ENCODE results near the gene ALDH3B1.

ALDH3B1 gene

GRCh38 chr11:68036141-68036716 is 26.1 kb downstream of the ALDH3B1 start:
- TF ChIP-seq, protein P1, sequence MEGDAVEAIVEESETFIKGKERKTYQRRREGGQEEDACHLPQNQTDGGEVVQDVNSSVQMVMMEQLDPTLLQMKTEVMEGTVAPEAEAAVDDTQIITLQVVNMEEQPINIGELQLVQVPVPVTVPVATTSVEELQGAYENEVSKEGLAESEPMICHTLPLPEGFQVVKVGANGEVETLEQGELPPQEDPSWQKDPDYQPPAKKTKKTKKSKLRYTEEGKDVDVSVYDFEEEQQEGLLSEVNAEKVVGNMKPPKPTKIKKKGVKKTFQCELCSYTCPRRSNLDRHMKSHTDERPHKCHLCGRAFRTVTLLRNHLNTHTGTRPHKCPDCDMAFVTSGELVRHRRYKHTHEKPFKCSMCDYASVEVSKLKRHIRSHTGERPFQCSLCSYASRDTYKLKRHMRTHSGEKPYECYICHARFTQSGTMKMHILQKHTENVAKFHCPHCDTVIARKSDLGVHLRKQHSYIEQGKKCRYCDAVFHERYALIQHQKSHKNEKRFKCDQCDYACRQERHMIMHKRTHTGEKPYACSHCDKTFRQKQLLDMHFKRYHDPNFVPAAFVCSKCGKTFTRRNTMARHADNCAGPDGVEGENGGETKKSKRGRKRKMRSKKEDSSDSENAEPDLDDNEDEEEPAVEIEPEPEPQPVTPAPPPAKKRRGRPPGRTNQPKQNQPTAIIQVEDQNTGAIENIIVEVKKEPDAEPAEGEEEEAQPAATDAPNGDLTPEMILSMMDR (conservative IDR thresholded peaks at IDR 0.05) = no peak
- TF ChIP-seq ZFX (IDR thresholded peaks at IDR 0.05) = no peak
- no peak overlapping the region for H3K27ac ChIP-seq

- TF ChIP-seq ZFX (IDR thresholded peaks at IDR 0.05) = no peak
- TF ChIP-seq, protein P1 (conservative IDR thresholded peaks at IDR 0.05) = no peak
- H3K27ac ChIP-seq = no peak overlapping the region
Observed at GRCh38 chr11:68036717-68037239, 26.7 kb downstream of the ALDH3B1 start.

DNA sequence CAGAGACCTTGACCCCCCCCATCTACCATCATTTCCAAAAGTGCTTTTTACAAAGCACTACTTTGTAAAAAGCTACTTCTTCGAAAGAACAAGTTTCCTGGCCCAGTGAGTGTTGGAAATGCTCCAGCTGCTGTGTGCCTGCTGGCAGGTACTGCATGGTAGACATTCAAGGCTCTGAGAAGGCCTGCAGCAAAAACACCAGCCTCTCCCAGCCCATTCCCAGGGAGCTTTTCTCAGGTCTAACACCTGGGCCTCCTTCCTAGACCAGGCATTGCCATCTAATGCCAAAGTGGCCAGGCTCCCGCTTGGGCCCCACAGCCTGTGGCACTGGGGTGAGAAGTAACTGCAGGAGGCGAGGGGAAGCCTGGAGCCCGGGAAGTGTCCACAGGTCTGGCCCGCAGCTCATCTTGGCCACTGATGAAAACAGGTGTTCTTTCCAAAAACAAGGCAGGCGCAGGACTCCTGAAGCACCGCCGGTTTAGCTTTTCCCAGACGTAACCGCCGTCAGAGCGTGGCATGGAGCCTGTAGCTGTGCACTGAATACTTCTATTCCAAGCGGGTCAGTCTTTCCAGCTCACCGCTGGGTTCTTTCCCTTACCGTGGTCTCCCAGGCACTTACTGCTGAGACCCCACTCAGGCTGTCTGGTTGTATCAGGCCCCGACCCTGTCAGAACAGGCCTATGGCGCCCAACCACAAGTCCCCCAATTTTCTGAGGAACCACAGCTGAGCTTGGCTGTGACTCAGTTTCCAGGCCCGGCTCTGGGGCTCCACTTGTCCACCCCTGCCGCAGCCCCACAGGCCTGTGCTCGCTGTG is 27.5 kb downstream of the ALDH3B1 start:
- no peak for TF ChIP-seq ZFX (IDR thresholded peaks at IDR 0.05)
- TF ChIP-seq, protein P1 (conservative IDR thresholded peaks at IDR 0.05) = no peak
- peak overlapping the region; percentile 67 for H3K27ac ChIP-seq

DNA sequence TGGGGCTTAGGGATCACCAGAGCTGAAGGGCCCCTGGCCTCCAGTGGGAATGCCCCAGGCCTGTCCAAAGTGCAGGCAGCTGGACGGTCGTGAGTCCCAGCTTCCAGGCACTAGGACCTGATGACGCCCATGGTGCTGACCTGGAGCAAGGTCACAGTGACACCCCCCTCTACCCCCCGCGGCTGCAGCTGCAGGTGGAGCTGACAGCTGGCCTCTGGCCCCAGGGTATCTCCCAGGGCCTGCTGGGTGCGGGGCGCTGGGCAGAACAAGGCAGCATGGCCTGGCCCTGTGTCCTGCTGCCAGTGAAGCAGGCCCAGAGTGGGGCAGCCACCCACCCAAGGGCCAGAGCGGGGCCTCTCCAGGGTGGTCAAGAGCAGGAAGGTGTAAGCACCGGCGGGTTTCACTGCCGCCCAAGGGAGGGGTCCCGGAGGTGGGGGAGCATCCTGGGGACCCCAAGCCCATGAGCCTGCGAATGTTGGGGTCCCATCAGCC is 28.1 kb downstream of the ALDH3B1 start:
- TF ChIP-seq, protein P1 (conservative IDR thresholded peaks at IDR 0.05) = no peak
- no peak for TF ChIP-seq ZFX (IDR thresholded peaks at IDR 0.05)
- peak overlapping the region; percentile 67 for H3K27ac ChIP-seq

DNA sequence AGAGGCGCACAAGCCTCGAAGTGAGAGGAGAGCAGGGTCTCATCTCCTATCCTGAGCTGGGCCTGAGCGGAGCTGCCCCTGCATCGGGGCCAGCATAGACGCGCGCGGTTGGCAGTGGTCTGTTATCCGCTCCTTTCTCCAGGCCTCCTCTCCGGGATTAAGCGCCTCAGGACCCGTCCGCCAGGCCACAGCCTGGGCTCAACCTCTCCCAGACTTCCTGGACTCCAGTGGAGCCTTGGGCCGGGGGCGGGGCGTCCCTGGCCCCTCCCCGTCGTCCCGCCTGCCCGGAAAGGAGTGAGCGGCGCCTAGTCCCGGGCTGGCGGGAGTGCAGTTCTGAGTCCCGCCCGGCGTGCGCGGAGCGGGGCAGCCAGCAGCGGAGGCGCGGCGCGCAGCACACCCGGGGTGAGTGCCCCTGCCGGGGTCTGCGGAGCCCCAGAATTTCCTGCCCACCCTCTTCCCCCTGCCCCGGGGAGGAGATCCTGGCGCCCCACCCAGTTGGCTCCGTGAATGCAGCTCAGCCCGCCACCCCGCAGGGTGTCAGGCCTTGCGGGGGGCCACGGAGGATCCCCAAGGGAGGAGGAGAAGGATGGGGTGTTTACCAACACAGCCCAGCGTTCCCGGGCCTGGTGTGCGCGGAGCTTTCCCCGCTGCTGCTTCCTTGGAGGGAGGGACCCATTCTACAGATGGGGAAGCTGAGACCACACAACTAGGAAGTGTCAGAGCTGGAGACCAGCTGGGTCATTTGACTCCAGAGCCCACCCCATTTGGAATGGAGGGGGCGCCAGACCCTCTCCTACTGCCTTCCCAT is 28.8 kb downstream of the ALDH3B1 start, which contains the start of gene TCIRG1:
Gene TCIRG1 (plus strand): TSS at position 308 of the 808 bp plus-strand sequence. CDS start 2,247 bp downstream, outside the sequence.
- TF ChIP-seq, protein P1 (conservative IDR thresholded peaks at IDR 0.05) = no peak
- TF ChIP-seq ZFX (IDR thresholded peaks at IDR 0.05) = peak; percentile 37; the same call in 1 of the 2 replicates

GRCh38 chr11:68039526-68040086 is 29.5 kb downstream of the ALDH3B1 start:
- H3K27ac ChIP-seq = peak overlapping the region; percentile 67
- TF ChIP-seq, protein P1 (conservative IDR thresholded peaks at IDR 0.05) = no peak
- TF ChIP-seq ZFX (IDR thresholded peaks at IDR 0.05) = no peak

More for the DNA sequence above, 28.8 kb downstream of the ALDH3B1 start, which contains the start of gene TCIRG1:
- peak within 1 kb of the TSS; percentile 67 for H3K27ac ChIP-seq
